GM21619 (cell line): ENCODE measurements around the gene CHMP6.

ENCODE experiments used
- ATAC-seq: cut with Tn5 transposase; IDR thresholded peaks from one replicate; pipeline ENCODE4 v1.9.1; 2021; ENCODE audit not compliant: unreplicated experiment

Gene CHMP6

DNA sequence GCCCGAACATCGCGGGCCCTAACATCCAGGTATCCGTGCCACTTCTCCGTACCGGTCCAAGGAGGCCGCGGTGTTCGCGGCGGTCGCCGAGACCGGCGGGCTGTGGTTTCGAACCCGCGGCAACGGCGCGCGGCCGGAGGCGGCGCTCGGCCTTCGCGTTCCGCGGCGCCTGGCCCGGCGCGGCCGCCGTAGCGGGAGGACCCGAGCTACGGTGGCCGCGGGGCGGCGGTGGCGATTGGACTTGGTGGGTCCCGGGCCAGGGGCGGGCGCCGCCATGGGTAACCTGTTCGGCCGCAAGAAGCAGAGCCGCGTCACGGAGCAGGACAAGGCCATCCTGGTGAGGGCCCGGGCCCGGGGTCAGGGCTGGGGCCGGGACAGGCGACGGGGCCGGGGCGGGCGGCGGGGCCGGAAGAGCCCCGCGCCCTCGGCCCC is at the start of gene CHMP6:
Gene CHMP6 (plus strand): TSS at position 197 of the 432 bp plus-strand sequence. CDS start 78 bp downstream, at position 275.
- no peak for ATAC-seq

DNA sequence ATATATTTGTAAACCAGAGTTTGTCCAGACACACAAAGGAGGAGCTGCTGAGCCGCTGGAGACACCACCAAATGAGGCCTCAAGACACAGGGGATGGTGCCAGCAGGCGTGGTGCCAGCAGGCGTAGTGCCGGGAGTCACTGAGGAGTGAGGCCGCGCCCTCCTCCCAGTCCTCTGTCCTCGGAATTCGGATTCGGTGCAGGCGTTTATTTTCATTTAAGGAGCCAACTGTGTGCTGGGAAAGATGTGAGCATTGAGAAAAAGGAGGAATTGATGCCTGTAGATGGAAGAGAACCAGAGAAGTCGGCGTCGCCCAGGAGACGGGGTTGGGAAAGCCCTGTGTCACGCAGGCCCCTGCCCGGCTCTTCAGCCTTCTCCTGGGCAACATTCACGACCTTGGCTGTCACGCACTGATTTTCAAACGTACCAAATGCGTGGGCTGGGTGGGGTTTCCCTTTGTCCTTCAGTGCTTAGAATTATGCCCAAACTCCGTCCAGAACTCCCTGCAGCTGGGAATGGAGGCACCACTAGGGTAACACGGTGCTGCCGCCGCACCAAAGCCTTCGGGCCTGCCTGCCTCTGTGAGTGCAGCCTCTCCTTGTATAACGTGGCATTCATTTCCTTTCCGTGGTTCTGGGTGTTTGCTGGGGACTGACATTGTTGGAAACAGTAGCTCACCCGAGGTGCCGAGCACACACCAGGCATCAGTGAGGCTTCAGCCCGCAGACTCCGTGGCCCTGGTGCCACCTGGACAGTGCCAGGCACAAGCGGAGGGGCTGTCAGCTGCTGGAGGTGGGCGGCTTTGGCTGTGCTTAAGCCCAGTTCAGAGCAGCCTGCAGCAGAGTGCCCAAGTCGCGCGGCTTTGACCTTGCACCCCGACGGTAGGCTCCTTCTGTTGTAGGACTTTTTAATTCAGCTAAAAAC is 49.0 kb upstream of the CHMP6 start:
- no peak for ATAC-seq

DNA sequence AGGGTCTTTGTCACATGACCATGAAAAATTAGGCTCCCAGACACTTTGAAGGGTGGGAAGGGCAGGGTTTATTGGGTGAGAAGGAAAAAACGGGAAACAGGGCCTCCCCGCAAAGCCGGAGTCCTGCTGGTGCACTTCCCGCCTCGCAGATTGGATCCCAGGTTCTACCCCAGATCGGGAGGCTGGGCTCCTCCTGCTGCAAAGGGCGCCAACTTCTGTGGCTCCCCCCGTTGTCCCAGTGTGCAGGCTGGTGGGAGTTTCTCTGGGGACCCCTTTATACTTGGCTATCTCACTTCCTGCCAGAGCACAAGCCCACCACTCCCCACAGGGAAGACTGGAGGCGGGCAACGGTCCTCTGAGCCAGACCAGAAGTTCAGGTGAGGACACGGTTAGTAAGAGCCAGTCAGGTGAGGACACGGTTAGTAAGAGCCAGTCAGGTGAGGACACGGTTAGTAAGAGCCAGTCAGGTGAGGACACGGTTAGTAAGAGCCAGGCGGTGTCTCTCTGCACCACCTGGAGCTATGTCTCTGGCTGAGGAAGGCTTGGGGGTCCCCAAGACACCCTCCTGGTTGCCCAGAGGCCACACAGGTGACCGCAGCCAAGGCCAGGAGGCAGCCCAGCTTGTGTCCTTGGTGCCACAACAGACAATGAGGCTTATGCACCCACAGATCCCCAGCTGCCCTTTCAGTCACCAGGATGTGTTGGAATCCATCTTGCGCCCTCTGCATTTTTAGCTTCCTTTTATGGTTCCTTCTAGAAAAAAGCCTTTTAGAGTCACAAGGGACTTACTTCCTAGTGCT is 48.1 kb upstream of the CHMP6 start:
- ATAC-seq = no peak

DNA sequence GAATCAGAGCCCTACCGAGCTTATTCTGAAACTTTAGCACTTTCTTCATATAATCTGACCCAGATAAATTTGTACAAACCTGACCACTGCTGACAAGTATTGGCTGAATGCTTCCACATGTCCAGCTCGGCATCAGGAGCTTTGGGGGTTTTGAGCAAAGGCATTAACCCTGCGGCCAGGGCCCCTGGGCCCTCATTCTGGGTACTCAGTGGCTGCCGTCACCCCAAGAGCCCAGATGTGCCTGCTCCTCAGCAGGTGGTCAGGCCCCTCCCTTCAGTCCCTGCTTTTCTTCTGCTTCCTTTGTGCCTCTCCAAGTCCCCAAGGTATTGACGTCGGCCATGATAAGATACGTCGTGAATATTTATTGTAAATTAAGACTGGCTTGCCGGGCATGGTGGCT is 47.3 kb upstream of the CHMP6 start:
- ATAC-seq = no peak

DNA sequence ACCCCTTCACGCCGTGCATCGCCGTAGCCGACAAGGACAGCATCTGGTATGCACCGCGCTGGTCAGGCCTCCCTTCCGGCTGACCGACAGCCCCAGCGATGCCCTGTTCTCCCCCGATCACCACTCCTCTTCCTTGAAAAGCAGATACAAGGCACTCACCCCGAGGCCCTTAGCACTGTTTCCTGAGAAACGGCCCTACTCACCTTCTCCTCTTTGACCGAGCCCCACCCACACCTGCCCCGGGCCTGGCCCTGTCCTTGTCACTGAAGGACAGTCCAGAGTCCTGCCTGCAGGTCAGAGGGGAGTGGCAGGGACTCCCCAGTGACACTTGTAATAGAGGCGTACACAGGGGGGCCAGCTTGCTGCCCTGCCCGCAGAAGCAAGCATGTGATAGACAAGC is 45.9 kb upstream of the CHMP6 start:
- ATAC-seq = no peak

DNA sequence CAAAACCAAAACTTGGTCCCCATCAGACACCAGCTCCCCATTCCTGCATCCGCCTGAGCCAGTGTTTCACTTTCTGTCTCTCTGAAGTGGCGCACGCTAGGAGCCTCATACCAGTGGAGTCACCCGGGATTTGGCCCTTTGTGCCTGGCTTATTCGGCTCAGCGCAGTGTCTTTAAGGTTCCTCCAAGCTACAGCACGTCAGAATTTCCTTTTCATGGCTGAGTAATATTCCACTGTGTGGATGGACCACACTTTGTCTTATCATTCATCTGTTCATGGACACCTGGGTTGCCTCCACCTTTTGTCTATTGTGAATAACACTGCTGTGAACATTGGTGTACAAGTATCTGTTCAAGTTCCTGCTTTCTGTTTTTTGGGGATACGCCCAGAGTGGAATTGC is 45.2 kb upstream of the CHMP6 start:
- no peak for ATAC-seq

DNA sequence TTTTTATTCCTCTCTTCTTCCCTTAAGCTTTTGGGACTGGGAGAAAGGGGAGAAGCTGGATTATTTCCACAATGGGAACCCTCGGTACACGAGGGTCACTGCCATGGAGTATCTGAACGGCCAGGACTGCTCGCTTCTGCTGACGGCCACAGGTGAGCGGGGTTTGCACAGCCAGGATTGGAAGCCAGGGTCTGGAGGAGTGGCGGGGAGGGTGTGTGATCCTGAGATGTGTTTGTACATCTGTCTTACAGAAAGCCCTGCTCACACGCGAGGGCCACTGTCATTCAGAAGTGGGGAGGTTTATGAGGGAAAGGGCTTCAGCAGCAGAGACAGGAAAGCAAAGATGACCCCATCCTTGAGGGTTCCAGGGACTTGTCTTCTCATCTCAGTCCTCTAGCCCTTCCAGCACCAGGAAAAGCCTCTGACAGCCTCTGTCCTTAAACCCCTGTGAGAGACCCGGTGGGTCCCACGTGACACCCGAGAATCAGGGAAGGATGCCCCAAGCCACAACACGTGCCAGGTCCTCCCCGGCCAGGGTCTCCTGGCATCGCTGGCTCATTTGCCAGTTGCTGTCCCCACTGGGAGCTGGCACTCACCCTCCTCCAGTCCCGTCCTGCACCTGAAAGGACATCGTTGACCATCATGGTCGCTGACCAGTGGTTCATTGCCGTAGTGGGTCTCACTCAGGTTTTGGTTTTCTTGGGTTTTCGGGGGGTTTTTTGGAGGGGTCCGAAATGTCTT is 44.3 kb upstream of the CHMP6 start:
- ATAC-seq = no peak

DNA sequence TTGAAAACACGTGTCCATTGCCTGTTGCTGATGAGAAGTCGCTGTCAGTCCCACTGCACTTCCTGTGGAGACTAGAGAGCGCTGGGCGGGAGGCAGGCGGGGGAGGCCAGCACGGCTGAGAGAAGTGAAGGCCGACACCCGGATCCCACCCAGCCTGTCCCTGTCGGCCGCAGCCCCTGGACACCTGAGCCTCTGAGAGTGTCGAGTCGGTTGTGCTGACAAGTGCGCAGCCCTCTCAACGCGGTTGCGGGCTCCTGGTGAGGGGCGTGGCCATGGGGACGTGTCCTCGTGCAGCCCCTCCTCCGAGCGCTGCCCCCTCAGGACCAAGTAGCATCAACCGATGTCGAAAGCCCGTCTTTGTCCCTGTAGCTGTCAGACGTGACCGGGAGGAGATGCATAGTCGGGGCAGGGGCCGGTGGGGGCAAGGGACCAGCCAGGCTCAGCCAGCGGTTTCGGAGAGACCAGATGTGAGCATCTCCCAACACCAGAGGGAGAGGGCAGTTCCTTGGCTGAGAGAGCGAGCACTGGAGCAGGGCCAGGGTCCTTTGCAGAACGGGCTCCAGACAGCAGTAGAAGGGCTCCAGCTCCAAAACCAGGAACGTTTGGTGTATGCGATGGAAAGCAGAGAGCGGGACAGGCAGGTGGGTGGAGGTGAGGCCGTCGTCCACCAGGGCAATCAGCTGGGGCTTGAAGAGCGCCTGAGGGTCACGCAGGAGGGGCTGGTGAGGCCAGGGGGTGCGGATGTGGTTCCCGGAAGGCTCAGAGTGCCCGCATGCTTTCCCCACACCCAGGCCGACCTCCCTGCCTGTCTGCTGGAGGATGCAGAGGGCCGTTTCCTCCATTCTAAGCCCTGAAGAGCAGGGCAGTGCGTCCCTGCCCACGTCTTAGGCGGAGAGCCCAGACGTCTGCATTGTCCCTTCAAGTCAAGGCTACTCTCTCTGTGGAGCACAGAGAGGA is 43.3 kb upstream of the CHMP6 start:
- ATAC-seq = no peak

DNA sequence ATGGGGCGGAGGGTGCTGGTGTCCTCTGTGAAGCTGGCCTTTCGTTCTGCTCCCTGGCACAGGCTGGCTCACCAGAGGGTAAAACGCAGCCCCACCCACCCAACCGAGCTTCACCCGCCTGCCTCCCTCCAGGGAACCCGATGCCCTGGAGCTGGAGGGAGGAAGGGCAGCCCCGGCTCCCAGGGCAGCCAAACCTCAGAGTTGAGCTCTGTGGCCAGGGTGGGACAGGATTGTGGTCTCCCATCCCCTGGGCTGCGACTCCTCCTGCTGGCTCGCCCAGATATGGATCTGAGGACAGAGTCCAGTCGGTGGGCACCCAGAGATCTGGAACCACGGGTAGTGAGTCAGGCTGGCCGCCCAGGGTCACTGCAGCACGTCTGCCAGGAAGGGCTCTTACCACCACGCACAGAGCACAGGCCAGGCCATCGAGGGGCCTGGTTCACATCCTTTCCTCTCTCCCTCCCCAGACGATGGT is 42.6 kb upstream of the CHMP6 start:
- ATAC-seq = no peak

DNA sequence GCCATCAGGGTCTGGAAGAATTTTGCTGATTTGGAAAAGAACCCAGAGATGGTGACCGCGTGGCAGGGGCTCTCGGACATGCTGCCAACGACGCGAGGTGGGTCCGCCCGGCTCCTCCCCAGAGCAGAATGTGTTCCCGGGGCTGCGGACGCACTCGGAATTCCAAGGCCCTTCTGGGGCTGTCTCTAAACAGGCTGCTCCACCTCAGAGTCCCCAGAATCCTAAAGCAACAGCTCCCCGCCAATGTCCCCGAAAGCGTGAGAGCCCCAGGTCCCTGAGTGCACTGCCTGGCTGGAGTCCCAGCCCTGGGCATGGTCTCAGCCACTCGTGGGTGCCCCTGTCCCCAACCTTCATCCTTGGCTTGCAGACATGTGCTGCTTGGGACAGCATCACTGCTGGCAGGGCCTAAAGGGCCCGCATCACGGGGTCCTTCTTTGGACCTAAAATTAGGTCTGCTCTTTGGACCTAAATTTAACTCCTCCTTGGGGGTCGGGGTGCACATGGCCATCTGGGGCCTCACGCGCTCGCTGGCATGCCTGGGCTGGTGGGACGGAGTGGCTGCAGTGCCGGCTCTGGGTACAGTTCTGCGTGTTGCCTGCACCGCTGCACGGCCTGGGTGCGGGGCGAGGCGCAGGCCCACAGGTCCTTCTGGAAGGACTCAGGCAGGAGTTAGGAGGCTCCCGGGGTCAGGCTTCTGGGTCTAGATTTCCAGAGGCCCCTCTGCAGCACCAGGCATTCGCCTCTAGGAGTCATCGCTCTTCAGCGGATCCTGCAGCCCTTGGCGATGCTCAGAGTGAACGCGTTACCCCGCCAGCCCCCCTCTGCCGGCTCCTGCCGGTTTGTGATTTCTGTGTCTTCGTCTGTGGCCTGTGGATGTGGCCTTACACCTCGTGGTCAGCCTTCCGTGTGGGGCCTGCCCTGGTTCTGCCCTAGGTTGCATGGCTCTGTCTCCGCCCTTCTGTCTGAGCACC is 41.9 kb upstream of the CHMP6 start:
- no peak for ATAC-seq

DNA sequence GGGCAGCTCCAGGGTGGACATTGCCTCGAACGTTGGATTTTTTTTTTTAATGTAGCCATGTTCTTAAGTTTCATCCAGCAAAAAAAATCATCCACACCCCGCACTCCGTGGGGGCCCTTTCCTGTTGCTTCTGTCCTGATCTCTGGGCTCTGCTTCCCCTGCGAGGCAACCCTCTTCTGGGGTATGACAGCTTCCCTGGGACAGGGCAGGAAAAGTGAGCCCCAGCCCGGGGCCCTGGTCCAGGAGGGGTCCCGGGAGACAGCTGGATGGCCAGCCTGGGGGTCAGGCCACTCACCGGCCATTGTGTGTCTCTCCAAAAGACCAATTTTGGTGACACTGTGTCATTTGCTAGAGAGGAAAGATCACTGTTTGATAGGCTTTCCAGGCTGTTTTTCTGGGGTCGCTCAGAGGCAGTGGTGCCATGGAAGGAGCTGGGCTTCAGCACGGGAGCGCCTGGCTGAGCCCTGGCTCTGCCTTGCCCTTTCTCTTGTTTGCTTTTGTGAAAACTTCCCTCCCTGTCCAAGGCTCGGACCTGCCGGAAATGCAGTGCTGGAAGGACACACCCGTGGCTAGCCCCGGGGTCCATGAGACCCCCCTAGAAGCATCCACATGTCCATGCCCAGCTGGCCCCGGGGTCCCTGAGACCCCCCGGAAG is 41.0 kb upstream of the CHMP6 start:
- ATAC-seq = no peak

DNA sequence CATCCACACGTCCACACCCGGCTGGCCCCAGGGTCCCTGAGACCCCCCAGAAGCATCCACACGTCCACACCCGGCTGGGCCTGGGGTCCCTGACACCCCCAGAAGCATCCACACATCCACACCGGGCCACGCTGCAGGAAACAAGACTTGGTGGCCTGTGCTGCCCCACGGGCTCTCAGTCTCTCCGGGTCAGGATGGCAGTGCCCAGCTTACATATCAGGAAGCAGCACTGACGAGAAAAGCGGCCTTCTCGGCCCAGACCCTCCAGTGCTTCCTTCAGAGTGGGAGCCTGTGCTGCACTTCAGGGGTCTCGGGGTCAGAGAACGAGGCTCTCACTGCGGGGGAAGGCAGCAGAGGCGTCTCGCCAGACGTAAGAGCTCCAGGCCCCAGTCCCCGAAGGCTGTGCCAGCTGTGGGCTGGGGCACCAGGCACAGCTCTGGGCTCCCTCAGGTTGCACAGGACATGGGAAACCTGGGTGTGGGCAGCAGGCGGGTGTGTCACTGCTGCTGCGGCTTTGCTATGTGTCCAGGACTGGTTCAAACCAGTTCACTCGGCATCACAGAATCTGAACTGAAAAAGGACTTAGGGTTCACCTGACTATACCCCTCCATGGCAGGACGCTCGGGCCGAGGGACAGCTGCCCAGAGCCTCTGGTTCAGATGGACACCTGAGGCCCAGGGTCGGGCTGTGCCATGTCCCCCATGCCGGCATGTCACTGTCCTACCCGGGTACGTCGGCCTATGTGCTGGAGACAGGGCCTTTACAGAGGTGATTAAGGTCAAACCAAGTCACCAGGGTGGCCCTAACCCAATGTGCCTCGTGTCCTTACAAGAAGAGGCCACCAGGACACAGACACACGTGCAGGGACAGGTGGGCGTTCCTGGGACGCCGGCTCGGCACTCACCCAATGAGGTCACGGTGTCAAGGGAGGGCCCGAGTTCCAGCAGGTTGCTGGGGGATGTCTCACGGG is 40.2 kb upstream of the CHMP6 start:
- no peak for ATAC-seq

DNA sequence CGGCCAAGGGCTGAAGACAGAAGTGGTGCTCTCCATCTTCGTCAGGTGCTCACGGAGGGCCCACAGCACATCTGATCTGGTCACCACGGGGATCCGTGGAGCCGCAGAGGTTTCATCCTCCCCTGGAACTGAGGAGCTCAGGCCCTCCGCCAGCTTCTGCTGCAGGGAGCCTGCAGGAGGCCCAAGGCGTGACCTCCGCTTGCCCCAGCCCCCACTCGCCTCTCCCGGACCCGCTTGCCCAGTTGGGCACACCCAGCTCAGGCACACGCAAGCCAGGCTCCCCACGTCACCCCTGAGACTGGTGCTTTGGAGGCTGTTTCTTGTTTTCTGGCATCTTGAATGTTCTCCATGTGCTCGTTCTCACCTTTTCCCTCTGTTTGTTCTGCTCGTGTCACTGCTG is 39.4 kb upstream of the CHMP6 start:
- ATAC-seq = no peak

DNA sequence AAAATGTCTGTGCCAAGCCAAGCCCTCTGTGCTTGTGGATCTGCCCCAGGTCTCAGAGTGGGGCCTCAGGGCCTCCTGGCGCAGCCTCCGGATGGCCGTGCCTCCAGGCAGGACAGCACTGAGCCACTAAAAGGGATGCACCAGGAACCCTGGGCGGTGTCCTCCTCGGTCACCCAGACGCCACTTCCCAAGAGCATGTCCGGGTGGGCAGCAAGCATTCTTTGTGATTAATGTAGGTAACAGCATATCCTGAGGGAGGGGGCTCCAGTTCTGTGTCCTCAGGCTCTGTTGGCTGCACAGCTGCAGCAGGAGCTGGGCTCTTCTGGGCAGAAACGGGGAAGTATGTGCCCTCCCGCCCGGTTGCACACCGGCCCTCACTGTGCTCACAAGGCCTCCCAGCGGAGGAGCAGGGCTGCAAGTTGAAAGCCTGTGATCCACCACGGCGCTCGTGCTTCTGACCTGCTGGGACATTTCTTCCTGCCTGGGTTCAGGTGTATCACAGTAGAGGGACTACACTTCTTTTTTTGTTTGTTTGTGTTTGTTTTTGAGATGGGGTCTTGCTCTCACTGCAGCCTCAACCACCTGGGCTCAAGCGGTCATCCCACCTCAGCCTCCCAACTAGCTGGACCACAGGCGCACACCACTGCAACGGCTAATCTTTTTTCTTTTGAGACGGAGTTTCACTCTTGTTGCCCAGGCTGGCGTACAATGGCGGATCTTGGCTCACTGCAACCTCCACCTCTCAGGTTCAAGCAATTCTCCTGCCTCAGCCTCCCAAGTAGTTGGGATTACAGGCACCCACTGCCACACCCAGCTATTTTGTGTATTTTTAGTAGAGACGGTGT is 37.9 kb upstream of the CHMP6 start:
- no peak for ATAC-seq

DNA sequence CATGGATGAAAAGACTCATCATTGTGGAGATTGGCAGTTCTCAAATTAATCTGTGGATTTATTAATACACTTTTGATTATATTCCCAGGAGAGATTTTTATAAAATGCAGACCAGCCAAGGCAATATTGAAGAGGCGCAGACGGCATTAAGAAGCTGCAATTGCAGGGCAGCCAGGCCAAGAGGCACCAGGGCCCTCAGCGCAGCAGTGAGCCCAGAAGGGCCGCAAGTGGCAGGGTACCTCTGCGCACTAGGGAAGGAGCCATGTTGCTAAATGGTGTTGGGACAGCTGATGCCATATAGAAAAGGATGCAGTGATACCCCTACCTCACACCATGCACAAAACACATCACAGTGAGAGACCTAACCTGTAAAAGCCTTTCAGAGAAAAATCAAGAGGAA is 36.6 kb upstream of the CHMP6 start:
- ATAC-seq = no peak

DNA sequence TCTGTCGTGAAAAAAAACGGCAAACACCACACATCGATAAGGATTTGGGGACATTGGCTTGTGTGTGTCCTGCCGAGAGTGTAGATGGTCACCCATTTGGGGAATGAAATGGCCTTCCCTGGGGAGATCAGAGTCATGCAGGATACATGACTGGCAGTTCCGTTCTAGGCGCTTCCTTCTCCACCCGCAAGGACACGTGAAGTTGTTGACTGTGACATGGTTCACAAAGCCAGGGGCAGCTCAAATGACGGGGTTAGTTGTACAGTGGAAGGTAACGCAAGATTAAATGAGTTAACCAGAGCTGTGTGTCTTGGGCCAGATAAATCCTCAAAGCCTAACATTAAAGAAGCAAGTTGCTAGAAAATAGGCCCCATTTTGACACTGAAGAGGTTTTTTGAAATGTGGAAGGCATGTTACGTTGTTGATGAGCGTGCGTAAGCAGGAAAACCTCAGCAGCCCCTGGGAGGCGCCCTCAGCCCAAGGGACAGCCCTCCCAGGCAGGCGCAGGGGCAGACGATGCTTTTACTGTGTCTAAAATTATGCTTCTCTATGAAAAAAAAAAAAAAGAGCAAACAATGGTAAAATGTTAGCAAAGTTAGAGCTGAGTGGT is 35.9 kb upstream of the CHMP6 start:
- ATAC-seq = no peak
